H9 (cell line): ENCODE measurements around the gene KIF7. TPM values are rescaled to one million over a fixed set of nuclear protein-coding genes. Genes with fewer than 3 reads are reported as not detected.
A peak's percentile ranks its signal among the peaks of the same experiment; 100 is the strongest.
"Not testable (repeated sequence)": the region's sequence is repeated elsewhere in the genome, so short reads cannot be mapped to it uniquely, and the experiment has no call there.

Experiments
- DNase-seq: peaks from one replicate; pipeline ENCODE4 v3.0.0-alpha.2; 2017
- H2AFZ ChIP-seq: one replicate; pipeline ENCODE4 v1.6.1; 2013; ENCODE audit warnings: mild to moderate bottlenecking, low read length, control low read depth, moderate library complexity
- H2AK5ac ChIP-seq: 2 replicates; pipeline ENCODE4 v1.6.1; 2013; ENCODE audit warnings: low read length, control low read depth, mixed read lengths; ENCODE audit not compliant: insufficient read length
- H2BK120ac ChIP-seq: one replicate; pipeline ENCODE4 v1.6.1; 2013; ENCODE audit warnings: low read depth, mild to moderate bottlenecking, low read length, control low read depth, inconsistent platforms; ENCODE audit not compliant: poor library complexity, severe bottlenecking
- H2BK12ac ChIP-seq: 2 replicates; pipeline ENCODE4 v1.6.1; 2013; ENCODE audit warnings: low read length, control low read depth, mixed read lengths, low read depth; ENCODE audit not compliant: insufficient read length
- H2BK15ac ChIP-seq: 2 replicates; pipeline ENCODE4 v1.6.1; 2013; ENCODE audit warnings: low read depth, low read length, control low read depth
- H2BK20ac ChIP-seq: one replicate; pipeline ENCODE4 v1.6.1; 2013; ENCODE audit warnings: low read depth, mild to moderate bottlenecking, low read length, control low read depth, inconsistent platforms; ENCODE audit not compliant: poor library complexity, severe bottlenecking
- H2BK5ac ChIP-seq: 2 replicates; pipeline ENCODE4 v1.6.1; 2013; ENCODE audit warnings: low read length, control low read depth, mixed read lengths; ENCODE audit not compliant: insufficient read length
- H3K14ac ChIP-seq: 2 replicates; pipeline ENCODE4 v1.6.1; 2013; ENCODE audit warnings: low read length, control low read depth; ENCODE audit not compliant: insufficient read depth
- H3K18ac ChIP-seq: 2 replicates; pipeline ENCODE4 v1.6.1; 2013; ENCODE audit warnings: low read depth, mild to moderate bottlenecking, mixed read lengths, low read length, control low read depth; ENCODE audit not compliant: insufficient read length
- H3K23ac ChIP-seq: 2 replicates; pipeline ENCODE4 v1.6.1; 2013; ENCODE audit warnings: low read length, control low read depth, mixed read lengths, low read depth; ENCODE audit not compliant: insufficient read length
- H3K23me2 ChIP-seq: 2 replicates; pipeline ENCODE4 v1.6.1; 2013; ENCODE audit warnings: low read depth, mild to moderate bottlenecking, mixed read lengths, low read length, control low read depth; ENCODE audit not compliant: insufficient read length, poor library complexity, severe bottlenecking
- H3K27ac ChIP-seq: 2 replicates; pipeline ENCODE4 v1.5.1; 2013; ENCODE audit warnings: low read length, control low read depth, mixed read lengths, low read depth; ENCODE audit not compliant: insufficient read length
- H3K27me3 ChIP-seq: 2 replicates; pipeline ENCODE4 v1.6.1; 2013; ENCODE audit warnings: low read length, control low read depth, inconsistent platforms; ENCODE audit not compliant: insufficient read depth
- H3K4ac ChIP-seq: 2 replicates; pipeline ENCODE4 v1.6.1; 2013; ENCODE audit warnings: low read depth, mild to moderate bottlenecking, control low read depth, inconsistent platforms, low read length, moderate library complexity
- H3K4me1 ChIP-seq: 2 replicates; pipeline ENCODE4 v1.6.1; 2013; ENCODE audit warnings: low read length, control low read depth, inconsistent platforms; ENCODE audit not compliant: insufficient read depth
- H3K4me2 ChIP-seq: 2 replicates; pipeline ENCODE4 v1.6.1; 2013; ENCODE audit warnings: low read length, control low read depth, mixed read lengths; ENCODE audit not compliant: insufficient read length, insufficient read depth
- H3K56ac ChIP-seq: 2 replicates; pipeline ENCODE4 v1.6.1; 2013; ENCODE audit warnings: low read depth, mild to moderate bottlenecking, mixed read lengths, low read length, control low read depth; ENCODE audit not compliant: insufficient read length
- H3K79me1 ChIP-seq: 2 replicates; pipeline ENCODE4 v1.6.1; 2013; ENCODE audit warnings: low read depth, mild to moderate bottlenecking, moderate library complexity, low read length, control low read depth, inconsistent platforms; ENCODE audit not compliant: insufficient read depth, poor library complexity, severe bottlenecking
- H3K79me2 ChIP-seq: 2 replicates; pipeline ENCODE4 v1.6.1; 2013; ENCODE audit warnings: low read length, control low read depth, inconsistent platforms; ENCODE audit not compliant: insufficient read depth
- H3K9ac ChIP-seq: 2 replicates; pipeline ENCODE4 v1.6.1; 2013; ENCODE audit warnings: low read length, control low read depth, mixed read lengths; ENCODE audit not compliant: insufficient read length; ENCODE audit errors: extremely low read depth
- H3K9me3 ChIP-seq: one replicate; pipeline ENCODE4 v1.6.1; 2013; ENCODE audit warnings: low read depth, low read length, inconsistent platforms; ENCODE audit not compliant: control insufficient read depth
- H3T11ph ChIP-seq: one replicate; pipeline ENCODE4 v1.6.1; 2013; ENCODE audit warnings: mild to moderate bottlenecking, low read length, control low read depth, inconsistent platforms
- H4K20me1 ChIP-seq: one replicate; pipeline ENCODE4 v1.6.1; 2013; ENCODE audit not compliant: control insufficient read depth, insufficient read length, insufficient read depth
- H4K5ac ChIP-seq: 2 replicates; pipeline ENCODE4 v1.6.1; 2013; ENCODE audit warnings: low read depth, mild to moderate bottlenecking, mixed read lengths, low read length, control low read depth; ENCODE audit not compliant: insufficient read length
- H4K8ac ChIP-seq: replicated peaks from 2 replicates; pipeline ENCODE4 v1.6.1; 2013; ENCODE audit warnings: low read length, control low read depth, mixed read lengths, low read depth; ENCODE audit not compliant: insufficient read length
- H4K91ac ChIP-seq: 2 replicates; pipeline ENCODE4 v1.6.1; 2013; ENCODE audit warnings: low read depth, mild to moderate bottlenecking, moderate library complexity, mixed read lengths, low read length, control low read depth; ENCODE audit not compliant: insufficient read length
- H3K27ac Mint-ChIP-seq, 3 experiments: 2 replicates in 2 of 3; 3 replicates in 1 of 3; pipeline ENCODE4 v1.8.0; 2020 to 2021; ENCODE audit warnings: mixed read lengths in 3 of 3, mild to moderate bottlenecking in 1 of 3, moderate library complexity in 1 of 3
- H3K27me3 Mint-ChIP-seq: 2 replicates; pipeline ENCODE4 v1.8.0; 2021; ENCODE audit warnings: low read depth, mild to moderate bottlenecking, moderate library complexity, mixed read lengths
- H3K36me3 Mint-ChIP-seq, 3 experiments: 2 replicates in 2 of 3; 3 replicates in 1 of 3; pipeline ENCODE4 v1.8.0; 2020 to 2021; ENCODE audit warnings: low read depth in 3 of 3, mixed read lengths in 3 of 3; ENCODE audit not compliant: insufficient read depth in 1 of 3
- H3K4me1 Mint-ChIP-seq, 2 experiments: 2 replicates each; pipeline ENCODE4 v1.8.0; 2020; ENCODE audit warnings: mixed read lengths in 2 of 2
- H3K4me3 Mint-ChIP-seq, 2 experiments: 2 replicates in 1 of 2; 3 replicates in 1 of 2; pipeline ENCODE4 v1.8.0; 2020 to 2021; ENCODE audit warnings: mild to moderate bottlenecking in 2 of 2, mixed read lengths in 2 of 2, moderate library complexity in 1 of 2
- H3K9me3 Mint-ChIP-seq, 2 experiments: 2 replicates in 1 of 2; 3 replicates in 1 of 2; pipeline ENCODE4 v1.8.0; 2020; ENCODE audit warnings: mild to moderate bottlenecking in 2 of 2, mixed read lengths in 2 of 2, moderate library complexity in 1 of 2
- WGBS: extraction: QIAGEN DNeasy Blood & Tissue Kit; methylation state at CpG from one replicate; pipeline ENCODE4 v1.1.7; 2013; ENCODE audit warnings: missing lambda C conversion rate, low lambda C conversion rate, mixed read lengths; ENCODE audit not compliant: insufficient read length; ENCODE audit errors: extremely low coverage; 5-methylcytosine and 5-hydroxymethylcytosine counted together
- total RNA-seq: library from RNA; stranded (reverse); gene quantifications from 2 replicates; pipeline ENCODE4 v1.2.1, GENCODE V29; 2021
- TF ChIP-seq, protein P1 (sequence below): fragments of 200-600 bp; sonication (generic); conservative IDR thresholded peaks from 3 replicates; pipeline ENCODE4 v1.8.0; 2021; ENCODE audit warnings: antibody characterized with exemption, mild to moderate bottlenecking

KIF7 gene
- total RNA-seq, 1 experiment from 2014 or later = 22.0 TPM

DNA sequence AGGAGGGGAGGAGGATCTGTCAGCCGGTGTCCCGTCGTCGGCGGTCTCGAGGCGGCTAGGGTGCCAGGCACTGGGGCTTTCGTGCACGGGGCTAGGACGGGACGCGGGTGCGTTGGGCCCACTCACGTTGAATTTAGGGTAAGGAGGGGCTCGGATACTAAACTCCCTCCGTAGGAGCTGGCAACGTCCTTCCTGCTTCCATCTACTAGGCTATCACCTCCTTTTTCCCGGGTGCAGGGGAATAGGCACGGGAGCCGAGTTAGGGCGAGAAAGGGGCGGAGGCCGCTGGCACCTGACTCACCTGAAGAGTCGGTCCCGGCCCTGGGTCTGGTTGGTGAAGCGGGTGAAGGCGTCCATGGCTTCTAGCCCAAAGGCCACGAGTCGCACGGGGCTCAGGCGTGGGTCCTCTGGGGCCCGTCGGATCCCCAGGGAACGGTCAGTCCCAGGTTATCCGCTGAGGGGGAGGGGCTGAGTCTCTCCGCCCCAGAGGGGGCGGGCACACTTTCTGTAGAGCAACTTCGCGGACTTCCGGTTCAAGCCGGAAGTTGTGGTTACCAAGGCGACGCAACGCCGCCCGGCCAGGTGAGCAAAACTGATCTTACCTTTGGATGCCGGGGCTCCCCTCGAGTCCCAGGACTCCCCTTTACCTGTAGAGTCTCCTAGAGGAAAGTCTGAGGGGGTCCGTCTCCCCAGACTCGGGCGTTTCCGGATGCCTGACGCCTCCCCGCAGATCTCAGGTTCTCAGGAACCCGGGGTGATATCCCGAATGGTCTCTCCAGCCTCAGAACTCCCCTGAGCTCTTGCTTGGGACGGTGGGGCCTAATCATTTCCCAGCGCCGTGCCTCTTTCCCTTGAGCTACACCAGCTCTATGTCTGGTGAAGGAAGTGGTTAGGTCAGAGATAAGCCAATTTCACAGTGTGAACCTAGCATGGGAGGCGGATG lies 35.3 kb upstream of the KIF7 start, which contains the start of the genes PEX11A and WDR93:
PEX11A (minus strand) TSS at position 479 of the 943 bp plus-strand sequence; CDS start at position 357, 122 bp downstream.
WDR93 (plus strand) TSS at position 536 of the 943 bp plus-strand sequence. CDS start 10,936 bp downstream, outside the sequence.
- H3K27me3 ChIP-seq = no peaks in the 10 kb centered on the region
- no peak within 1 kb of the TSS for H3K4ac ChIP-seq
- TF ChIP-seq, protein P1, sequence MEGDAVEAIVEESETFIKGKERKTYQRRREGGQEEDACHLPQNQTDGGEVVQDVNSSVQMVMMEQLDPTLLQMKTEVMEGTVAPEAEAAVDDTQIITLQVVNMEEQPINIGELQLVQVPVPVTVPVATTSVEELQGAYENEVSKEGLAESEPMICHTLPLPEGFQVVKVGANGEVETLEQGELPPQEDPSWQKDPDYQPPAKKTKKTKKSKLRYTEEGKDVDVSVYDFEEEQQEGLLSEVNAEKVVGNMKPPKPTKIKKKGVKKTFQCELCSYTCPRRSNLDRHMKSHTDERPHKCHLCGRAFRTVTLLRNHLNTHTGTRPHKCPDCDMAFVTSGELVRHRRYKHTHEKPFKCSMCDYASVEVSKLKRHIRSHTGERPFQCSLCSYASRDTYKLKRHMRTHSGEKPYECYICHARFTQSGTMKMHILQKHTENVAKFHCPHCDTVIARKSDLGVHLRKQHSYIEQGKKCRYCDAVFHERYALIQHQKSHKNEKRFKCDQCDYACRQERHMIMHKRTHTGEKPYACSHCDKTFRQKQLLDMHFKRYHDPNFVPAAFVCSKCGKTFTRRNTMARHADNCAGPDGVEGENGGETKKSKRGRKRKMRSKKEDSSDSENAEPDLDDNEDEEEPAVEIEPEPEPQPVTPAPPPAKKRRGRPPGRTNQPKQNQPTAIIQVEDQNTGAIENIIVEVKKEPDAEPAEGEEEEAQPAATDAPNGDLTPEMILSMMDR = no peak
- H2AFZ ChIP-seq = peak within 1 kb of the TSS; percentile 84
- peak; percentile 90 for DNase-seq
- H4K20me1 ChIP-seq = no peaks in the 10 kb centered on the region
- Mint-ChIP-seq H3K4me3 (peak within 1 kb of the TSS; percentile 85 to 90), H3K27me3 (peaks cover 24% of the 10 kb centered on the region), H3K27ac (peak within 1 kb of the TSS in 1 of 3 experiments; percentile 85; a peak in 1 of 7 replicates), H3K4me1 (peaks cover 3% of the 10 kb centered on the region in 2 experiments), H3K9me3 (no peaks in the 10 kb centered on the region), H3K36me3 (no peaks in the 10 kb centered on the region)
- peak within 1 kb of the TSS; percentile 50 for H3K9ac ChIP-seq
- no peaks in the 10 kb centered on the region for H3K79me1 ChIP-seq
- no peaks in the 10 kb centered on the region for H3K4me1 ChIP-seq
- no peak within 1 kb of the TSS for H2BK20ac ChIP-seq
- H3K23ac ChIP-seq = no peak within 1 kb of the TSS
- H2BK5ac ChIP-seq = no peak within 1 kb of the TSS
- no CpG with 5 or more reads among the region's 60 CpGs for WGBS
- no peak within 1 kb of the TSS for H3K56ac ChIP-seq
- H3K79me2 ChIP-seq = no peaks in the 10 kb centered on the region
- H2AK5ac ChIP-seq = no peak within 1 kb of the TSS
- no peak within 1 kb of the TSS; the same call in 1 of the 2 replicates for H3K14ac ChIP-seq
- no peaks in the 10 kb centered on the region for H3K9me3 ChIP-seq
- H3K23me2 ChIP-seq = peaks cover 4% of the 10 kb centered on the region
- H2BK15ac ChIP-seq = no peak within 1 kb of the TSS
- H3T11ph ChIP-seq = no peak within 1 kb of the TSS
- peak within 1 kb of the TSS; percentile 90 for H3K4me2 ChIP-seq
- no peak within 1 kb of the TSS for H4K5ac ChIP-seq
- H3K18ac ChIP-seq = no peak within 1 kb of the TSS
- H4K91ac ChIP-seq = no peak within 1 kb of the TSS
- no peak within 1 kb of the TSS for H4K8ac ChIP-seq
- H2BK12ac ChIP-seq = no peak within 1 kb of the TSS
- H3K27ac ChIP-seq = no peak within 1 kb of the TSS
- no peak within 1 kb of the TSS for H2BK120ac ChIP-seq

DNA sequence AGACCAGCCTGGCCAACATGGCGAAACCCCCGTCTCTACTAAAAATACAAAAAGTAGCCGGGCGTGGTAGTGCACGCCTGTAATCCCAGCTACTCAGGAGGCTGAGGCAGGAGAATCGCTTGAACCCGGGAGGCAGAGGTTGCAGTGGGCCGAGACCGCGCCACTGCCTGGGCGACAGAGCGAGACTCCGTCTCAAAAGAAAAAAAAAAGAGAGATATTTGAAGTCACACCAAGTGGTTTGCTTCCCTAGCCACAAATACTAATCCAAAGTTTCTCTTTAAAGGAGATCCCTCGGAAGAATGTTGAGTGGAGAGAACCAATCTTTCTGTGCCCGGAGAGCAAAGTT lies 34.6 kb upstream of the KIF7 start:
- not testable (repeated sequence) for H2AFZ ChIP-seq, H4K8ac ChIP-seq, H3K18ac ChIP-seq, H3K4me1 ChIP-seq, H3K36me3 Mint-ChIP-seq, H3K4me1 Mint-ChIP-seq, H4K20me1 ChIP-seq, H2BK15ac ChIP-seq, H2BK5ac ChIP-seq, H3K79me1 ChIP-seq, H2BK20ac ChIP-seq, H3T11ph ChIP-seq, H2BK12ac ChIP-seq, H3K9ac ChIP-seq, H4K91ac ChIP-seq, H4K5ac ChIP-seq, DNase-seq, H3K56ac ChIP-seq, H2AK5ac ChIP-seq, H3K79me2 ChIP-seq, H3K27ac ChIP-seq, H3K27ac Mint-ChIP-seq, H3K9me3 ChIP-seq, H2BK120ac ChIP-seq, H3K9me3 Mint-ChIP-seq, H3K23ac ChIP-seq, H3K23me2 ChIP-seq, H3K14ac ChIP-seq, H3K4ac ChIP-seq, H3K27me3 ChIP-seq
- peak overlapping the region; percentile 90 for H3K4me2 ChIP-seq
- Mint-ChIP-seq H3K27me3 (peaks cover 20% of the 10 kb centered on the region), H3K4me3 (peak overlapping the region; percentile 85 to 90)
- no CpG with 5 or more reads among the region's 15 CpGs for WGBS
